ENCODE results near the gene PON2. TPM values are rescaled to one million over a fixed set of nuclear protein-coding genes. Genes with fewer than 3 reads are reported as not detected.

The PON2 gene
- polyA plus RNA-seq, 1 donor from 2014 or later, result 23.1 TPM

DNA sequence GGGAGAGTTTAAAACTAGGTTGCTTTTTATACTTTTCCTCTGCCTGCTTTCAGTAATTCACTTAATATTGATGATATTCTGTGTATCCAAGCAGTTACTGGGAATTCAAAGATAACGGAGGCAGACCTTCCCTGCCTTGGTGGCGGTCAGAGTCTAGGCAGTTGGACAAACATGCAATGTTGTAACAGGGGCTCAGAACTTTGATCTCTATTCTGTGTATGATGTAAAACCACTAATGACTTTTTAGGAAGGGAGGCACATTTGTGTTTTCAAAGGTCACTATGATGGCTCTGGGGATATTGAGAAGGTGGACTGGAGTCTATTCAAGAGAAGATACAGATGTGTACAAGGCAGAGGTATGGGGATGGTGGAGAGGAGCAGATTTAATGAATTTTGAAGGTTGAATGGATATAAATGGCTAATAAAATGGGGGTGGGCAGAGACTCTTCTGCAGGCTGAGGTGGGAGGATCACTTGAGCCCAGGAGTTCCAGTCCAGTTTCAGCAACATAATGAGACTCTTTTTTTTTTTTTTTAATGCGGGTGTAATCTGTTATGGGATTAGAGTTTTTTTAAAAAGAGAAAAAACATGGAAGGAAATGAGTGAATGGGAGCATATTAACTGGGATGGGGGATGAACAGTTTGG, 5.7 kb upstream of the PON2 start:
- Histone ChIP-seq H3K27me3 (ENCODE audit: insufficient read depth, low read depth, low read length) (no peaks in the 10 kb centered on the region), H4K20me1 (ENCODE audit: insufficient read depth) (no peaks in the 10 kb centered on the region), H3K4me2 (ENCODE audit: low read length) (no peak overlapping the region), H3K4me3 (ENCODE audit: low read length) (no peak overlapping the region), H3K9me3 (ENCODE audit: low read length) (no peaks in the 10 kb centered on the region), H3K27ac (ENCODE audit: low read length) (no peak overlapping the region), H3K9ac (ENCODE audit: low read length) (no peak overlapping the region), H3F3A (ENCODE audit: insufficient read depth, low read length, poor library complexity, severe bottlenecking) (no peaks in the 10 kb centered on the region), H3K79me2 (replicated peaks; ENCODE audit: insufficient read depth, low read length) (no peaks in the 10 kb centered on the region), H3K36me3 (ENCODE audit: insufficient read depth, low read length) (no peaks in the 10 kb centered on the region), H2AFZ (ENCODE audit: low read depth, low read length) (no peak overlapping the region), H3K9me2 (ENCODE audit: insufficient read depth, low read length) (no peaks in the 10 kb centered on the region)
- TF ChIP-seq TAF1 (IDR thresholded peaks at IDR 0.05; ENCODE audit: low read depth), result no peak
- TF ChIP-seq SMC3 (conservative IDR thresholded peaks at IDR 0.05; ENCODE audit: poor library complexity), result no peak
- TF ChIP-seq EP300 (conservative IDR thresholded peaks at IDR 0.05; ENCODE audit: poor library complexity, severe bottlenecking), result no peak
- no peak for TF ChIP-seq RAD21 (conservative IDR thresholded peaks at IDR 0.05)
- TF ChIP-seq, protein P1, sequence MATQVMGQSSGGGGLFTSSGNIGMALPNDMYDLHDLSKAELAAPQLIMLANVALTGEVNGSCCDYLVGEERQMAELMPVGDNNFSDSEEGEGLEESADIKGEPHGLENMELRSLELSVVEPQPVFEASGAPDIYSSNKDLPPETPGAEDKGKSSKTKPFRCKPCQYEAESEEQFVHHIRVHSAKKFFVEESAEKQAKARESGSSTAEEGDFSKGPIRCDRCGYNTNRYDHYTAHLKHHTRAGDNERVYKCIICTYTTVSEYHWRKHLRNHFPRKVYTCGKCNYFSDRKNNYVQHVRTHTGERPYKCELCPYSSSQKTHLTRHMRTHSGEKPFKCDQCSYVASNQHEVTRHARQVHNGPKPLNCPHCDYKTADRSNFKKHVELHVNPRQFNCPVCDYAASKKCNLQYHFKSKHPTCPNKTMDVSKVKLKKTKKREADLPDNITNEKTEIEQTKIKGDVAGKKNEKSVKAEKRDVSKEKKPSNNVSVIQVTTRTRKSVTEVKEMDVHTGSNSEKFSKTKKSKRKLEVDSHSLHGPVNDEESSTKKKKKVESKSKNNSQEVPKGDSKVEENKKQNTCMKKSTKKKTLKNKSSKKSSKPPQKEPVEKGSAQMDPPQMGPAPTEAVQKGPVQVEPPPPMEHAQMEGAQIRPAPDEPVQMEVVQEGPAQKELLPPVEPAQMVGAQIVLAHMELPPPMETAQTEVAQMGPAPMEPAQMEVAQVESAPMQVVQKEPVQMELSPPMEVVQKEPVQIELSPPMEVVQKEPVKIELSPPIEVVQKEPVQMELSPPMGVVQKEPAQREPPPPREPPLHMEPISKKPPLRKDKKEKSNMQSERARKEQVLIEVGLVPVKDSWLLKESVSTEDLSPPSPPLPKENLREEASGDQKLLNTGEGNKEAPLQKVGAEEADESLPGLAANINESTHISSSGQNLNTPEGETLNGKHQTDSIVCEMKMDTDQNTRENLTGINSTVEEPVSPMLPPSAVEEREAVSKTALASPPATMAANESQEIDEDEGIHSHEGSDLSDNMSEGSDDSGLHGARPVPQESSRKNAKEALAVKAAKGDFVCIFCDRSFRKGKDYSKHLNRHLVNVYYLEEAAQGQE (IDR thresholded peaks at IDR 0.05; ENCODE audit: borderline replicate concordance), result no peak
- TF ChIP-seq, protein P2, sequence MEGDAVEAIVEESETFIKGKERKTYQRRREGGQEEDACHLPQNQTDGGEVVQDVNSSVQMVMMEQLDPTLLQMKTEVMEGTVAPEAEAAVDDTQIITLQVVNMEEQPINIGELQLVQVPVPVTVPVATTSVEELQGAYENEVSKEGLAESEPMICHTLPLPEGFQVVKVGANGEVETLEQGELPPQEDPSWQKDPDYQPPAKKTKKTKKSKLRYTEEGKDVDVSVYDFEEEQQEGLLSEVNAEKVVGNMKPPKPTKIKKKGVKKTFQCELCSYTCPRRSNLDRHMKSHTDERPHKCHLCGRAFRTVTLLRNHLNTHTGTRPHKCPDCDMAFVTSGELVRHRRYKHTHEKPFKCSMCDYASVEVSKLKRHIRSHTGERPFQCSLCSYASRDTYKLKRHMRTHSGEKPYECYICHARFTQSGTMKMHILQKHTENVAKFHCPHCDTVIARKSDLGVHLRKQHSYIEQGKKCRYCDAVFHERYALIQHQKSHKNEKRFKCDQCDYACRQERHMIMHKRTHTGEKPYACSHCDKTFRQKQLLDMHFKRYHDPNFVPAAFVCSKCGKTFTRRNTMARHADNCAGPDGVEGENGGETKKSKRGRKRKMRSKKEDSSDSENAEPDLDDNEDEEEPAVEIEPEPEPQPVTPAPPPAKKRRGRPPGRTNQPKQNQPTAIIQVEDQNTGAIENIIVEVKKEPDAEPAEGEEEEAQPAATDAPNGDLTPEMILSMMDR (IDR thresholded peaks at IDR 0.05; ENCODE audit: poor library complexity, severe bottlenecking), result no peak
- no peak for TF ChIP-seq MXI1 (conservative IDR thresholded peaks at IDR 0.05; ENCODE audit: poor library complexity, severe bottlenecking)
- no peak for TF ChIP-seq EZH2 (IDR thresholded peaks at IDR 0.05; ENCODE audit: borderline replicate concordance, insufficient read depth, low read length, poor library complexity, severe bottlenecking)
- no peak for TF ChIP-seq POLR2AphosphoS5 (IDR thresholded peaks at IDR 0.05)

DNA sequence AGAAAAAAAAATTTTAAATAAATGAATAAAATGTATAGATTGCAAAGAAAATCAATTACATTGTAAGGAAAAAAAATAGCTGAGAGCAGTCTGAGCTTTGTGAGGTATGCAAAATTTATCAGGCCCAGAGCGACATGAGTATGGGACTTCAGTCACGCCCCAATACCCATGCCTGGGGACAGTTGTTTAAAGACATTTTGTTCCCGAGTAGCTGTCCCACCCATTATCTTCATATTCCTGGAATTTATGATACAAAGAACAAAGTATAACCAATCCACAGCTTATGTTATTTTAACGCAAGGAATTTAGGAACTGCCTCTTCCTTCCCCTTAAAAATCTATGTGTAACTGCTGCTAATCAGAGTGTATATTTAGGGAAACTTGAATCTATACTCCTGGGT, 1.6 kb upstream of the PON2 start:
- H3K9me2 ChIP-seq (ENCODE audit: insufficient read depth, low read length), result no peaks in the 10 kb centered on the region
- H3K27me3 ChIP-seq (ENCODE audit: insufficient read depth, low read depth, low read length), result no peaks in the 10 kb centered on the region
- H3F3A ChIP-seq (ENCODE audit: insufficient read depth, low read length, poor library complexity, severe bottlenecking), result no peaks in the 10 kb centered on the region
- no peaks in the 10 kb centered on the region for H4K20me1 ChIP-seq (ENCODE audit: insufficient read depth)
- no peak overlapping the region for H3K4me3 ChIP-seq (ENCODE audit: low read length)
- no peak overlapping the region for H3K4me2 ChIP-seq (ENCODE audit: low read length)
- no peaks in the 10 kb centered on the region for H3K36me3 ChIP-seq (ENCODE audit: insufficient read depth, low read length)
- H3K9me3 ChIP-seq (ENCODE audit: low read length), result no peaks in the 10 kb centered on the region
- no peak overlapping the region for H3K9ac ChIP-seq (ENCODE audit: low read length)
- no peak for TF ChIP-seq EP300 (conservative IDR thresholded peaks at IDR 0.05; ENCODE audit: poor library complexity, severe bottlenecking)
- TF ChIP-seq MXI1 (conservative IDR thresholded peaks at IDR 0.05; ENCODE audit: poor library complexity, severe bottlenecking), result no peak
- no peak for TF ChIP-seq EZH2 (IDR thresholded peaks at IDR 0.05; ENCODE audit: borderline replicate concordance, insufficient read depth, low read length, poor library complexity, severe bottlenecking)
- TF ChIP-seq, protein P2 (IDR thresholded peaks at IDR 0.05; ENCODE audit: poor library complexity, severe bottlenecking), result no peak
- TF ChIP-seq, protein P1 (IDR thresholded peaks at IDR 0.05; ENCODE audit: borderline replicate concordance), result no peak
- no peak for TF ChIP-seq SMC3 (conservative IDR thresholded peaks at IDR 0.05; ENCODE audit: poor library complexity)
- no peak for TF ChIP-seq RAD21 (conservative IDR thresholded peaks at IDR 0.05)
- no peak for TF ChIP-seq POLR2AphosphoS5 (IDR thresholded peaks at IDR 0.05)
- TF ChIP-seq TAF1 (IDR thresholded peaks at IDR 0.05; ENCODE audit: low read depth), result no peak
- H2AFZ ChIP-seq (ENCODE audit: low read depth, low read length), result no peak overlapping the region
- H3K27ac ChIP-seq (ENCODE audit: low read length), result no peak overlapping the region
- H3K79me2 ChIP-seq (replicated peaks; ENCODE audit: insufficient read depth, low read length), result no peaks in the 10 kb centered on the region
